Spleen (tissue), 11 donors: ENCODE results near the gene ELAVL4. TPM values are rescaled to one million over a fixed set of nuclear protein-coding genes. Genes with fewer than 3 reads are reported as not detected.

Source experiments
- DNase-seq: peaks from one replicate; pipeline ENCODE4 v3.0.0-alpha.2; 2020
- H3K27ac ChIP-seq, 8 donors: fragments of 200-600 bp; sonication (generic) in 7 of 8; 1 replicate in 4 of 8; 2 replicates in 4 of 8; pipeline versions ENCODE4 v1.5.0 to v1.8.0; 2016 to 2021; ENCODE audit warnings: inconsistent platforms in 4 of 8, mild to moderate bottlenecking in 4 of 8, moderate library complexity in 1 of 8
- H3K27me3 ChIP-seq, 7 donors: fragments of 200-600 bp; sonication (generic) in 6 of 7; replicated peaks in 1 of 7; 1 replicate in 4 of 7; 2 replicates in 3 of 7; pipeline versions ENCODE4 v1.5.0 to v1.8.0; 2016 to 2021; ENCODE audit warnings: inconsistent platforms in 3 of 7, mild to moderate bottlenecking in 1 of 7
- H3K36me3 ChIP-seq, 6 donors: fragments of 200-600 bp; sonication (generic) in 5 of 6; 1 replicate in 4 of 6; 2 replicates in 2 of 6; pipeline versions ENCODE4 v1.5.0 to v1.8.0; 2016 to 2021; ENCODE audit warnings: inconsistent platforms in 2 of 6
- H3K4me1 ChIP-seq, 6 donors: fragments of 200-600 bp; sonication (generic) in 5 of 6; 1 replicate in 3 of 6; 2 replicates in 3 of 6; pipeline versions ENCODE4 v1.5.0 to v1.8.0; 2016 to 2021; ENCODE audit warnings: inconsistent platforms in 3 of 6
- H3K4me3 ChIP-seq, 8 donors: fragments of 200-600 bp; sonication (generic) in 7 of 8; 1 replicate in 4 of 8; 2 replicates in 4 of 8; pipeline versions ENCODE4 v1.5.0 to v1.8.0; 2016 to 2021; ENCODE audit warnings: inconsistent platforms in 4 of 8, mild to moderate bottlenecking in 4 of 8, moderate library complexity in 2 of 8
- H3K9me3 ChIP-seq, 8 donors: fragments of 200-600 bp; sonication (generic) in 7 of 8; 1 replicate in 4 of 8; 2 replicates in 4 of 8; pipeline versions ENCODE4 v1.5.0 to v1.8.0; 2016 to 2021; ENCODE audit warnings: inconsistent platforms in 4 of 8
- CTCF ChIP-seq, 11 experiments: fragments of 200-600 bp in 7 of 11; fragments of 450-650 bp in 4 of 11; sonication (generic) in 4 of 11; IDR thresholded peaks in 8 of 11; conservative IDR thresholded peaks in 3 of 11; 1 replicate in 7 of 11; 2 replicates in 4 of 11; pipeline versions ENCODE4 v1.4.0 to v1.8.0; 2016 to 2021; ENCODE audit warnings: antibody characterized with exemption in 11 of 11, inconsistent platforms in 4 of 11, mild to moderate bottlenecking in 1 of 11
- POLR2A ChIP-seq, 3 donors: fragments of 450-650 bp; IDR thresholded peaks; one replicate each; pipeline ENCODE4 v1.5.1; 2017; ENCODE audit warnings: antibody characterized with exemption in 3 of 3, mild to moderate bottlenecking in 1 of 3
- POLR2AphosphoS5 ChIP-seq, 3 donors: sonication (generic); formaldehyde crosslinking; IDR thresholded peaks; one replicate each; pipeline ENCODE4 v1.5.1; 2017; ENCODE audit warnings: antibody characterized with exemption in 3 of 3
- WGBS, 5 donors: extraction: QIAGEN DNeasy Blood & Tissue Kit in 3 of 5; methylation state at CpG; one replicate each; pipeline versions ENCODE4 v1.1.5 to v1.1.7; 2013 to 2018; 5-methylcytosine and 5-hydroxymethylcytosine counted together
- intact Hi-C: fragments of 100-400 bp; cut with DNase I; formaldehyde crosslinking; loops from one replicate; pipeline ENCODE4 v1.15.0; 2023; ENCODE audit warnings: low total_unique reads
- polyA plus RNA-seq, 3 donors: library from polyadenylated mRNA; stranded (reverse); fragments of 200-250 nt; gene quantifications; one replicate each; pipeline ENCODE4 v1.2.1, GENCODE V29; 2013
- total RNA-seq, 7 donors: library from RNA; depleted of rRNA in 3 of 7; stranded (reverse); fragments of >200 nt in 3 of 7; fragmentation: NEBNext Ultra II Directional in 4 of 7; extraction: Animal tissue kit (Norgen Biotek cat#: 25700) in 4 of 7; gene quantifications; one replicate each; pipeline versions ENCODE4 v1.1.0 to v1.2.1, GENCODE V29; 2016 to 2021
- donor health status: healthy with polysubstance abuse.
- donor health status: DM: no; HTN: no; CAD: no; lungs with moderate emphysema.
- donor health status: DM: no; HTN: no; CAD: no.
- donor health status: Bipolar disorder and iron deficiency.
- donor health status: healthy.
- donor health status: DM: no; HTN: no; CAD: no.
- donor health status: DM: yes; HTN: yes; CAD: no.

ELAVL4 gene
- total and polyA plus RNA-seq, 10 donors = 0.07 to 1.0 (median 0.47) TPM; not detected in 6

- Histone ChIP-seq H3K4me1 (no peaks in the 10 kb centered on the region), H3K27me3 (peaks cover 0 to 8% (median 0%) of the 10 kb centered on the region in 7 donors), H3K4me3 (no peak overlapping the region), H3K27ac (no peak overlapping the region), H3K36me3 (no peaks in the 10 kb centered on the region), H3K9me3 (no peaks in the 10 kb centered on the region)
- TF ChIP-seq POLR2AphosphoS5 (IDR thresholded peaks at IDR 0.05) = no peak
- 25 to 50% (median 35%) methylated on average over 1 of the region's 1 CpG for WGBS, 5 donors
- intact Hi-C loops = no loop called here
- DNase-seq = no peak
Measured at GRCh38 chr1:50209749-50210148, 101.0 kb downstream of the ELAVL4 start.

- H3K27me3 ChIP-seq = peaks cover 0 to 12% (median 0%) of the 10 kb centered on the region in 7 donors
- 55 to 84% (median 74%) methylated on average over 3 of the region's 3 CpGs for WGBS, 5 donors
- H3K9me3 ChIP-seq = no peaks in the 10 kb centered on the region
- no peaks in the 10 kb centered on the region for H3K36me3 ChIP-seq
- no peak overlapping the region for H3K4me3 ChIP-seq
- no peaks in the 10 kb centered on the region for H3K4me1 ChIP-seq
- TF ChIP-seq POLR2A (IDR thresholded peaks at IDR 0.05) = no peak
- no peak for TF ChIP-seq CTCF (IDR thresholded peaks at IDR 0.05 in 8 of 11, conservative IDR thresholded peaks at IDR 0.05 in 3 of 11)
- no peak for TF ChIP-seq POLR2AphosphoS5 (IDR thresholded peaks at IDR 0.05)
- intact Hi-C loops = no loop called here
- no peak overlapping the region for H3K27ac ChIP-seq
- no peak for DNase-seq
Measured at GRCh38 chr1:50213505-50213904, 104.8 kb downstream of the ELAVL4 start.

- Histone ChIP-seq H3K27me3 (peaks cover 0 to 12% (median 0%) of the 10 kb centered on the region in 7 donors), H3K27ac (no peak overlapping the region), H3K36me3 (no peaks in the 10 kb centered on the region), H3K4me1 (no peaks in the 10 kb centered on the region), H3K9me3 (no peaks in the 10 kb centered on the region), H3K4me3 (no peak overlapping the region)
- no peak for DNase-seq
- WGBS, 5 donors = 9 to 56% (median 31%) methylated on average over 8 of the region's 8 CpGs
- intact Hi-C loops = no loop called here
- TF ChIP-seq POLR2AphosphoS5 (IDR thresholded peaks at IDR 0.05) (no peak), CTCF (IDR thresholded peaks at IDR 0.05 in 8 of 11, conservative IDR thresholded peaks at IDR 0.05 in 3 of 11) (no peak), POLR2A (IDR thresholded peaks at IDR 0.05) (no peak)
Measured at GRCh38 chr1:50214717-50215116, 106.0 kb downstream of the ELAVL4 start.

GRCh38 chr1:50218344-50219120 lies 109.8 kb downstream of the ELAVL4 start:
- Histone ChIP-seq H3K4me3 (no peak overlapping the region), H3K27me3 (peaks cover 0 to 12% (median 0%) of the 10 kb centered on the region in 7 donors), H3K36me3 (no peaks in the 10 kb centered on the region), H3K9me3 (peaks cover 0 to 2% (median 0%) of the 10 kb centered on the region in 8 donors), H3K4me1 (no peaks in the 10 kb centered on the region), H3K27ac (no peak overlapping the region)
- TF ChIP-seq POLR2AphosphoS5 (IDR thresholded peaks at IDR 0.05) (no peak), CTCF (IDR thresholded peaks at IDR 0.05 in 8 of 11, conservative IDR thresholded peaks at IDR 0.05 in 3 of 11) (no peak), POLR2A (IDR thresholded peaks at IDR 0.05) (no peak)
- 83 to 92% (median 90%) methylated on average over 7 of the region's 7 CpGs for WGBS, 5 donors
- intact Hi-C loops = no loop called here
- no peak for DNase-seq
